NK-92 (cell line): ENCODE results near the gene IL1R2.

Experiments
- DNase-seq: peaks from one replicate; lab custom pipeline; 2025; ENCODE audit not compliant: unreplicated experiment; lab: John Stamatoyannopoulos, UW

The IL1R2 gene

GRCh38 chr2:102076512-102076911, 84.8 kb downstream of the IL1R2 start:
- no peak for DNase-seq
